HG02678 (cell line): ENCODE measurements around the gene CTNNA3.

ENCODE experiments used
- ATAC-seq: cut with Tn5 transposase; IDR thresholded peaks from one replicate; pipeline ENCODE4 v1.9.1; 2021; ENCODE audit warnings: mild to moderate bottlenecking, moderate library complexity; ENCODE audit not compliant: unreplicated experiment

Gene CTNNA3

DNA sequence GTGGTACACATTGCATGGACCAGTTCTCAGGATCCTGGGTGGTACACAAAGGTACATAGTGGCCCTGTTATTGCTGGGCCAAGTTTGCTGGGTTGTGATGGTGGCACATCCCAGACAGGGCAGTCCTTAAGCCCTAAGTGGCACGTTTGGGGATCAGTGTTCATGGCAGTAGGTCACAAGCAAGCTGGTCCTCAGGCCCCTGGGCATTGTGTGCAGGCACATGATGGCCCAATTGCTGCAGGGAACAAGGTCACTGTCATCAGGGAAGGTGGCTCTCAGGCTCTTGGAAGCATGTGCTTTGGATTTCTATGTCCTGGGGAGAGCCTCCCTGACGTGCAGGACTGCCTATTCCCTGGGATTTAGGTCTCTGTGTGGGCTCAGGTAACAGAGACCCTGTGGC is 1182.5 kb downstream of the CTNNA3 start:
- ATAC-seq = no peak

DNA sequence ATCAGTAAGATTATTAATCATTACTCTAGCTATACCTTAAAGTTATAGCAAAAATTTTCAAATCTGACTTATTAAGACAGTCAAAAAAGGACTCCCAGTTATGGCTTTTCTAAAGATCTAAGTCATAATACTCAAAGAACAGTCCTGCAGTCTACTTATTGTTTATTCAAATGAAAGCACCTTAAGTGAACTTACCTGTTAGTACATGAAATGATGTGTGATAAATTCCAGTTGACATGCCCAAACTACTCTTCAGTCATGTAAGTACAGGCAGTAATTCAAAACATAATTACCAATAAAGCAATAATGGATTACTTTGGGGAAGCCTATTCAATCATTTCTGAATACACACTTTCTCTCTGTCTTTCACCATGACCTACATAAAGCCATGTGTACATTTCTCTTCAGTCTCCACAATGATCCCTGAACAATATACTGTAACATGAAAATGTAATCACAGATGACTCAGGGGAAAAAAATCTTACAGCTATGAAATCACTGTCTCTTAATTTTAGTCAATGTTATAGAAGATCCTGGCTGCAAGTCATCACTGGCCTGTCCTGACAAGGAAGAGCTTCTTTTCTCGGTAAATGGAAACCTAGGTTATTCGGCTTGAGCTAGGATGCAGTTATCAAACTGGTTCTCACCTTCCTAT is 1190.9 kb downstream of the CTNNA3 start:
- no peak for ATAC-seq

DNA sequence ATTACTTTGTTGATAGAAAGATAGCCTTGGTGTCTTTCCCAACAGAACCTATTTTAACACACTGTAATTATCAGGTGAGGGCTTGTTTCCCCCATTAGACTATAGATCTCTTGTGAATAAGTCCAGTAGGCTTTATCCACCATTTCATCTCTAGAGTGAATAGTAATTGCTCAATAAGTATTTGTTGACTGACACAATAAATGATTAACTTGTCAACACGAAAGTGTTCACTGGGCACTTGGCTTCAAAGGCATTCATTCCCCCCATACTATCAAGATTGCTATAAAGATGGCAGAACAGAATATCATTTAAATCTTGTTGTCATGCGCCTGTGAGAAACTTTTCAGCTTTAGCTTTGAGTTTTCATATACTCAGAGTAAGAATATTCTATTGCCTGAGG is 1194.6 kb downstream of the CTNNA3 start:
- no peak for ATAC-seq

DNA sequence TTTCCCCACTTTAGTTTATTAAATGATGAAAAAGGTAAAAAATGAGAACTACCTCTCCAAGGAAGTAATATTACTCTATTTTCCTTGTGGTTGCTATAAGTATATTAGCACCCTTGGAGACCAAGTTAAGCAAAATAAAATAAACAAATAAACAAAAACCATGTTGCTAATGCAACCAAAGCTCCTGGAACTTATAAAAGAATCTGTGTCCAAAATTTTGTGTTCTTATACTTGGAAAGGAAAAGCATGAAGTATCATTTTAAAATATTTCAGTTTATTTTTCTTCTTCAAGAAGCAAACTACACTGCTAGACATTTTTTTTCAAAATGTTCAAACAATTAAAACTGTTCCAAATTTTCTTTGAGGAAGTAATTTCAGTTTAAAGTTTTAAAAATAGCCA is 1212.0 kb downstream of the CTNNA3 start:
- ATAC-seq = no peak

GRCh38 chr10:66472156-66472555 is 1223.8 kb downstream of the CTNNA3 start:
- ATAC-seq = no peak

DNA sequence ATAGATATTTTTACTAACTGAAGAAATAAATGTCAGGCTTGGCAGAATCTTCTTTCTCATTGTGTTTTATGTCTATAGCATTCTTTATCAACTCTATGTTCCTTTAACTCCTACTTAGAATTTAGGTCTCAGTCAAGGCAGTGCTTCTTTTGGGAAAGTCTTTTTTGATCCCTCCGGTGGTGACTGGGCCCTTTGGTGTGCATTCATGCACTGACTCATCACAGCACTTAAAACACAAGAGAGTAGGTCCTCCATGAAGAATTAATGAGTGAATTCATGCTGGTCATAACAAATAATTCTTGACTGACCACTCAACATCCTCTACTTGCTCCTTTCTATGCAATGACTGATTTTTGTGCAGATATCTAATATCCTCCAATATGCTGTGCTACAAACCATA is 1229.0 kb downstream of the CTNNA3 start:
- no peak for ATAC-seq

DNA sequence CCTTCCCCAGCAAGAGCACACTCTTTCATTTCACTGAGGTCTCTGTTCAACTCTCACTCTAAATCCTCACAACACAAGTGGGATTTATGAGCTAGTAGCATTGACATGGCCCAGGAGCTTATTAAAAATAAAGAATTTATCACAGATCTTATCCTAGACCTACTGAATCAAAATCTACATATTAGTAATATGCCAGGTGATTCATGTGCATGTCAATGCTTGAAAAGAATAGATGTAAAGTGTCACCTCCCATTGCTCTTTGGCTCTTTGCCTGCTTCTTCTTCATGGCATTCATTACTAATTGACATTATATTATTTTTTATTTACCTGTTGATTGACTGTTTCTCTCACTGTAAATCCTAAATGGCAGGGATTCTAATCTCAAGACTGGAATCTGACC is 1229.4 kb downstream of the CTNNA3 start:
- no peak for ATAC-seq

DNA sequence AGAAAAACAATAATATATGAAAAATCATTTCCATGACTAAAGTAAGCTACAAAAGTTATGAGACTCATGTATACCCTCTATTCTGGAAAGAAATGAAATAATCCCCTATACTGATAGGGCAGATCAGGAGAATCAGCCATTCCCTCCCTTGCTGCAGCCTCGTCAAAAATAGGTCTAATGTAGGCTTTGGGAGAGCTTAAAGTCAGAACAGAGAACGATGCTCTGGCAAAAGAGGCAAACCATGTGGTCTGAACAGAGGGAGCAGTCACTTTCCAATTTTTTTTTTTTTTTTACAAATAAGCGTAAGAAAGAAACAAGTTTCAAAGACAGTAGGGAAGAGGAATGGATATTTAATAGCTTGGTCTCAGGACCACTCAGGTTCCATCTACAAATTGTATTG is 1232.4 kb downstream of the CTNNA3 start:
- ATAC-seq = no peak

- no peak for ATAC-seq
These were observed 1238.4 kb downstream of the CTNNA3 start for GRCh38 chr10:66457629-66458028.

GRCh38 chr10:66455304-66455703 is 1240.7 kb downstream of the CTNNA3 start:
- ATAC-seq = no peak

- ATAC-seq = no peak
These were observed 1255.4 kb downstream of the CTNNA3 start for GRCh38 chr10:66440568-66440967.

- ATAC-seq = no peak
These were observed 1281.1 kb downstream of the CTNNA3 start for GRCh38 chr10:66414943-66415342.

GRCh38 chr10:66405566-66405965 is 1290.4 kb downstream of the CTNNA3 start:
- no peak for ATAC-seq

DNA sequence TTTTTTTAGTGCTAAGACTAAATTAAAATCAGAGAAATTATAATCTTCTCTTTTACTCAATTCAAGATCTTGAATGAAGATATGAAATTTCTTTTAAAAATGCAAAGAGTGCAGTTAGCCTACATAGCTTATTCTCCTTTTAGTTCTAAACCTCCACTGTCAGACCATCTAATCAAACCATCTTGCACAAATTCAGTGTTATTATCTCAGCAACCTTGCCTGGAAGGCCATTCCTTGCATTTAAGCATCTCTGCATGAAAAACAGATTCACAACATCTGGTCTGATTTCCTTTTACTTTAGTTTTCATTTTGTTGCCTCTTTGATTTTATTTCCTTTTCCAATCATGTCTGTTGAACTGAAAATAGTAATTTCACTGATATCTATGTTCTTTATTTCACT is 1297.3 kb downstream of the CTNNA3 start:
- no peak for ATAC-seq

- ATAC-seq = no peak
These were observed 1301.5 kb downstream of the CTNNA3 start for GRCh38 chr10:66394342-66395063.

DNA sequence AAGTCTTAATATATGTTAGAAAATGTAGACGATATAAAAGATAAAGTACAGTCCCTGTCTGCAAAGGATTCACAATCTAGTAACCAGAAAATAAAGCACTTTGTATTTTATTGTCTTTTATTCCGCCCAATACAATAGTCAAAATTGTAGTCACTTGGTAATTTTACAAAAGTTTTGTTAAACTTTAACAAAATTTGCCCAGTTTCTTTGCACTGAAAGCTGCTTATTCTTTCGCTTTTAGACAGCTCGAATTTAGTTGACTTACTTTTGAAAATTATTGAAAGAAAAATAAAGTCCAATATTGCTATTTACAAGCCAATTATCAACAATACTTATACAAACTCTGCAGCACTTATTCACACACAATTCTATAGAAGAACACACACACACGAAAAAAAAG is 1305.1 kb downstream of the CTNNA3 start:
- no peak for ATAC-seq

DNA sequence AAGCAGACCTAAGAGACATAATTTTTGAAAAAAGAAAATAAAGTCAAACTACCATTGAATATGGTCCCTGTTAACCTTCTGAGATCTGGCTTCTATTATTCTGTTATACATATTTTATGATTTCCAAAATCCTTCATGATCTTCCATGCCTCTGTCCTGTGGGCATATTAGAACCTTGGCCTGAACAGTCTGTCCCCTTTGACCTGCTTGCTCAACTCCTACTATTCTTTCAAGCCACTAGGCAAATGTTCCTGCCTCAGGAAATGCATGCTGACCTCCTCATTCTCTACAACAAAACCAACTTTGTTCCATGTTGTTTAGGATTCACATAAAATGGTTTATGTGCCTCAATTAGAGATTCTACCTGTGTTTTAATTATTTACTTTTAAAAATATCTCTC is 1315.0 kb downstream of the CTNNA3 start:
- no peak for ATAC-seq

- ATAC-seq = no peak
These were observed 1317.7 kb downstream of the CTNNA3 start for GRCh38 chr10:66378117-66378876.

- no peak for ATAC-seq
These were observed 1327.8 kb downstream of the CTNNA3 start for GRCh38 chr10:66368146-66368545.

GRCh38 chr10:66366163-66366562 is 1329.8 kb downstream of the CTNNA3 start:
- ATAC-seq = no peak

- no peak for ATAC-seq
These were observed 1330.3 kb downstream of the CTNNA3 start for GRCh38 chr10:66365686-66366085.

GRCh38 chr10:66362522-66362921 is 1333.5 kb downstream of the CTNNA3 start:
- ATAC-seq = no peak
